Neural crest cell (in vitro differentiated cells): Measurements from ENCODE around the gene LGR5. TPM values are rescaled to one million over a fixed set of nuclear protein-coding genes. Genes with fewer than 3 reads are reported as not detected.

Experiments
- DNase-seq: peaks from one replicate; pipeline ENCODE4 v3.0.0; 2021; ENCODE audit warnings: low read depth, mixed read lengths, low spot score
- H3K27ac Mint-ChIP-seq: one replicate; pipeline ENCODE4 v1.8.0; 2021; ENCODE audit warnings: mild to moderate bottlenecking, mixed read lengths; ENCODE audit not compliant: unreplicated experiment
- H3K27me3 Mint-ChIP-seq: 2 replicates; pipeline ENCODE4 v1.8.0; 2021; ENCODE audit warnings: low read depth, mild to moderate bottlenecking, mixed read lengths
- H3K36me3 Mint-ChIP-seq: 2 replicates; pipeline ENCODE4 v1.8.0; 2021; ENCODE audit warnings: low read depth, mild to moderate bottlenecking, mixed read lengths
- H3K4me1 Mint-ChIP-seq: 2 replicates; pipeline ENCODE4 v1.8.0; 2021; ENCODE audit warnings: mixed read lengths
- H3K4me3 Mint-ChIP-seq: one replicate; pipeline ENCODE4 v1.8.0; 2021; ENCODE audit warnings: mild to moderate bottlenecking, mixed read lengths
- H3K9me3 Mint-ChIP-seq: 2 replicates; pipeline ENCODE4 v1.8.0; 2021; ENCODE audit warnings: mixed read lengths
- CTCF ChIP-seq: fragments of 200-600 bp; sonication (generic); conservative IDR thresholded peaks from 2 replicates; pipeline ENCODE4 v1.5.0; 2021; ENCODE audit warnings: antibody characterized with exemption, mild to moderate bottlenecking
- total RNA-seq: library from RNA; stranded (reverse); gene quantifications from 2 replicates; pipeline ENCODE4 v1.2.1, GENCODE V29; 2021

The LGR5 gene
- total RNA-seq, 1 donor from 2014 or later, result 10.3 TPM

DNA sequence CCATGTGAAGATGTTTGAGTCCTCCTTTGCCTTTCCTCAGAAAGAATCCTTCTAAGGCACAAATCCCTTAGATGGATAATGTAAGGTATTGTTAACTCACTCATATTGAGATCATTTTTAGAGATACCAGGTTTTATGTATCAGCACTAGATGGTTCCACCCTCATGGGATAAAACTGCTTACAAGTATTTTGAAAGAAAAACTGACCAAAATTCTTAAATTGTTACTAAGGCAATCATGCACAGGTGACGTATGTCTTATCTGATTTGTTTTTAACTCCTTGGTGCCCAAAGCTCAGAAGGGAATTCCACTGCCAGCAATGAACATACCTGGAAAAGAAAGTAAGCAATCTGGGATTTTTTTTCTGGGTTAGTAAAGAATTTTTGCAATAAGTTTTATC, 145.6 kb downstream of the LGR5 start:
- no peak for DNase-seq
- Mint-ChIP-seq H3K4me3 (no peak overlapping the region), H3K36me3 (peaks cover 7% of the 10 kb centered on the region)

DNA sequence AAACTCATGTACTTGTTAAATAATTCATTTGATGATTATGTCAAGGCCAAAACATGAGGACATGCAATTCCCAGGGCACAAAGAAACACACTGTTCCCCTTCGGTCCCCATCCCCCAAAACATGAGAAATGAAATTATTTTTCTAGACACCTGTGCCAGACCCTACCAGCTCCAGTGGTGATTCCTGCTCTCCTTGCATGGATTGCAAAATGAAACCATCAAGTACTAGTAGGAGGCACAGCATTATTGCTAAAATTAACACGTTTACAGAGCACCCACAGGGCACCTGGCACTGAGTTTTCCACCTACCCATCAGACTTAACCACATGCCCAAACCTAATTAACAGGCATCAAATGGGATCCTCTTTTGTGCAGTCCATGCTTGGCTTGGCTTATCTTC, 147.4 kb downstream of the LGR5 start:
- no peak for DNase-seq
- no peaks in the 10 kb centered on the region for H3K4me1 Mint-ChIP-seq
- no peak for TF ChIP-seq CTCF
- peaks cover 7% of the 10 kb centered on the region for H3K36me3 Mint-ChIP-seq
- no peak overlapping the region for H3K4me3 Mint-ChIP-seq
- H3K27ac Mint-ChIP-seq, result no peak overlapping the region
- peaks cover 3% of the 10 kb centered on the region for H3K9me3 Mint-ChIP-seq
- no peaks in the 10 kb centered on the region for H3K27me3 Mint-ChIP-seq

More for the DNA sequence above, 145.6 kb downstream of the LGR5 start:
- no peak for TF ChIP-seq CTCF
- H3K9me3 Mint-ChIP-seq, result peaks cover 3% of the 10 kb centered on the region
- H3K27me3 Mint-ChIP-seq, result no peaks in the 10 kb centered on the region
- H3K27ac Mint-ChIP-seq, result no peak overlapping the region
- no peaks in the 10 kb centered on the region for H3K4me1 Mint-ChIP-seq

- Mint-ChIP-seq H3K27ac (no peak overlapping the region), H3K4me1 (no peaks in the 10 kb centered on the region), H3K4me3 (no peak overlapping the region), H3K36me3 (peaks cover 2% of the 10 kb centered on the region), H3K9me3 (peaks cover 3% of the 10 kb centered on the region), H3K27me3 (no peaks in the 10 kb centered on the region)
- TF ChIP-seq CTCF, result no peak
- no peak for DNase-seq
Observed at GRCh38 chr12:71589478-71589881, 149.9 kb downstream of the LGR5 start.

- no peaks in the 10 kb centered on the region for H3K4me1 Mint-ChIP-seq
- H3K36me3 Mint-ChIP-seq, result peaks cover 2% of the 10 kb centered on the region
- no peak for TF ChIP-seq CTCF
- DNase-seq, result no peak
- no peak overlapping the region for H3K27ac Mint-ChIP-seq
- H3K27me3 Mint-ChIP-seq, result no peaks in the 10 kb centered on the region
- H3K4me3 Mint-ChIP-seq, result no peak overlapping the region
- H3K9me3 Mint-ChIP-seq, result peaks cover 3% of the 10 kb centered on the region
Observed at GRCh38 chr12:71591601-71592000, 152.0 kb downstream of the LGR5 start.

DNA sequence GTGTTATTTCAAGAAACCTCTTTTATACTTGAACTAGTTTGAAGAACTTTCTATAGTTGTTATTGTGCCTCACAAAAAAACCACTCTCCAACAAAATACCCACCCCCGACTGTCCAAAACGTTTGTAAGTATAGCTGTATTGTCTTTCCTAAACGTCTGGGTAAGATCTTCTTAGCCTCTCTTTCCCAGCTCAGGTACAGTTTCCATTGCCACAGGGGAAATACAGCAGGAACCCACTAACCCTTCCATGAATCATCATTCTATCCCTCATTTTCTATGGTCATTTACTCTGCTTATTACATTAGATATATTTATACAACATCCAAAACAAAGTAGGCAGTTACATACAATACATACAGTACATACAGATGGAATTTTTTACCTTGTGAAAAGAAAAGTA, 153.2 kb downstream of the LGR5 start:
- TF ChIP-seq CTCF, result no peak
- H3K9me3 Mint-ChIP-seq, result peaks cover 3% of the 10 kb centered on the region
- no peak overlapping the region for H3K27ac Mint-ChIP-seq
- DNase-seq, result no peak
- H3K4me3 Mint-ChIP-seq, result no peak overlapping the region
- H3K27me3 Mint-ChIP-seq, result no peaks in the 10 kb centered on the region
- no peaks in the 10 kb centered on the region for H3K4me1 Mint-ChIP-seq
- H3K36me3 Mint-ChIP-seq, result peaks cover 2% of the 10 kb centered on the region
